Measurements from ENCODE around the gene NDUFA6.

DNA sequence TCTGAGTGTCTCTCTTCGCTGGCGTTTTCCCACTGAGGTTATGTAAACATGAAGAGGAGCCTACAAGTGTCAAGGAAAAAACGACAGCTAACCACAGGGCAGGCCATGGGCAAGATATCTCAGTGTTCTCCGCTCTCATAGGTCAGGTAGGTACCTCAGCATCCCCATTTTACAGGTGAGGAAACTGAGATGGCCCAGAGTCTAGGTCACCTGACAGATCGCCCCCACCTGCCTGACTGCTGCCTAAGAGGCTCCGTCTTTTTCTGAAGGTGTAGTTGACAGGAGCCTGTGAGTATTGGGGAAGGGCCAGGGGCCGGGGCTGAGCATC lies 847 bp upstream of the NDUFA6 start:
- TF ChIP-seq EZH2 (IDR thresholded peaks at IDR 0.05; ENCODE audit: low read length, unreplicated experiment), result no peak
- TF ChIP-seq, protein P1, sequence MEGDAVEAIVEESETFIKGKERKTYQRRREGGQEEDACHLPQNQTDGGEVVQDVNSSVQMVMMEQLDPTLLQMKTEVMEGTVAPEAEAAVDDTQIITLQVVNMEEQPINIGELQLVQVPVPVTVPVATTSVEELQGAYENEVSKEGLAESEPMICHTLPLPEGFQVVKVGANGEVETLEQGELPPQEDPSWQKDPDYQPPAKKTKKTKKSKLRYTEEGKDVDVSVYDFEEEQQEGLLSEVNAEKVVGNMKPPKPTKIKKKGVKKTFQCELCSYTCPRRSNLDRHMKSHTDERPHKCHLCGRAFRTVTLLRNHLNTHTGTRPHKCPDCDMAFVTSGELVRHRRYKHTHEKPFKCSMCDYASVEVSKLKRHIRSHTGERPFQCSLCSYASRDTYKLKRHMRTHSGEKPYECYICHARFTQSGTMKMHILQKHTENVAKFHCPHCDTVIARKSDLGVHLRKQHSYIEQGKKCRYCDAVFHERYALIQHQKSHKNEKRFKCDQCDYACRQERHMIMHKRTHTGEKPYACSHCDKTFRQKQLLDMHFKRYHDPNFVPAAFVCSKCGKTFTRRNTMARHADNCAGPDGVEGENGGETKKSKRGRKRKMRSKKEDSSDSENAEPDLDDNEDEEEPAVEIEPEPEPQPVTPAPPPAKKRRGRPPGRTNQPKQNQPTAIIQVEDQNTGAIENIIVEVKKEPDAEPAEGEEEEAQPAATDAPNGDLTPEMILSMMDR (conservative IDR thresholded peaks at IDR 0.05; ENCODE audit: low read depth, low read length), result no peak

All from PC-3 (cell line).